Loucy (cell line): ENCODE measurements around the gene PAQR4.

Experiments used
- H2AFZ ChIP-seq: fragments of 200-600 bp; sonication (generic); 2 replicates; pipeline ENCODE4 v1.6.0; 2016; ENCODE audit warnings: antibody characterized with exemption, mild to moderate bottlenecking, low read length, moderate library complexity
- H3F3A ChIP-seq: fragments of 200-600 bp; 2 replicates; pipeline ENCODE4 v1.6.0; 2016; ENCODE audit warnings: antibody characterized with exemption, low read depth, mild to moderate bottlenecking
- H3K27me3 ChIP-seq: fragments of 200-600 bp; sonication (generic); 2 replicates; pipeline ENCODE4 v1.6.1; 2014; ENCODE audit warnings: low read length, mild to moderate bottlenecking; ENCODE audit not compliant: insufficient read depth, poor library complexity, severe bottlenecking
- H3K36me3 ChIP-seq: fragments of 200-600 bp; sonication (generic); 2 replicates; pipeline ENCODE4 v1.6.1; 2016; ENCODE audit warnings: low read length; ENCODE audit not compliant: insufficient read depth
- H3K4me1 ChIP-seq: fragments of 200-600 bp; sonication (generic); 2 replicates; pipeline ENCODE4 v1.5.1; 2014; ENCODE audit warnings: low read length, mild to moderate bottlenecking; ENCODE audit not compliant: insufficient read depth, poor library complexity, severe bottlenecking
- H3K4me2 ChIP-seq: fragments of 200-600 bp; sonication (generic); 2 replicates; pipeline ENCODE4 v1.6.0; 2014; ENCODE audit warnings: antibody characterized with exemption, low read length, low read depth, mild to moderate bottlenecking; ENCODE audit not compliant: poor library complexity, severe bottlenecking
- H3K4me3 ChIP-seq: fragments of 200-600 bp; sonication (generic); 2 replicates; pipeline ENCODE4 v1.5.1; 2014; ENCODE audit warnings: low read length, mild to moderate bottlenecking, mixed read lengths; ENCODE audit not compliant: poor library complexity, severe bottlenecking
- H3K79me2 ChIP-seq: fragments of 200-600 bp; sonication (generic); 2 replicates; pipeline ENCODE4 v1.6.1; 2014; ENCODE audit warnings: low read length; ENCODE audit not compliant: insufficient read depth
- H3K9ac ChIP-seq: fragments of 200-600 bp; sonication (generic); 2 replicates; pipeline ENCODE4 v1.6.0; 2014; ENCODE audit warnings: mild to moderate bottlenecking, low read depth, low read length, moderate library complexity; ENCODE audit not compliant: poor library complexity, severe bottlenecking
- H3K9me2 ChIP-seq: fragments of 200-600 bp; sonication (generic); replicated peaks from 2 replicates; pipeline ENCODE4 v1.6.1; 2016; ENCODE audit warnings: low read depth, low read length, mixed read lengths
- H3K9me3 ChIP-seq: fragments of 200-600 bp; sonication (generic); 2 replicates; pipeline ENCODE4 v1.6.1; 2014; ENCODE audit warnings: mild to moderate bottlenecking, antibody characterized with exemption, low read length, low read depth; ENCODE audit not compliant: insufficient read depth
- H4K20me1 ChIP-seq: fragments of 200-600 bp; sonication (generic); 2 replicates; pipeline ENCODE4 v1.6.0; 2014; ENCODE audit warnings: antibody characterized with exemption, low read length, mild to moderate bottlenecking; ENCODE audit not compliant: insufficient read depth, poor library complexity, severe bottlenecking
- CTCF ChIP-seq: fragments of 200-600 bp; sonication (generic); conservative IDR thresholded peaks from 2 replicates; pipeline ENCODE4 v1.5.1; 2014; ENCODE audit warnings: mild to moderate bottlenecking, antibody characterized with exemption, low read length
- EZH2phosphoT487 ChIP-seq: fragments of 200-600 bp; IDR thresholded peaks from 2 replicates; pipeline ENCODE4 v1.6.1; 2018; ENCODE audit warnings: antibody characterized with exemption, mild to moderate bottlenecking, moderate library complexity, borderline replicate concordance

Gene PAQR4

GRCh38 chr16:3012246-3012645, 43.1 kb downstream of the PAQR4 start:
- Histone ChIP-seq H3K79me2 (no peaks in the 10 kb centered on the region), H3K4me1 (peaks cover 15% of the 10 kb centered on the region), H3K4me3 (no peak overlapping the region), H3K27me3 (no peaks in the 10 kb centered on the region), H3K4me2 (no peak overlapping the region), H3F3A (no peaks in the 10 kb centered on the region; the same call in 1 of the 2 replicates), H3K9me3 (no peaks in the 10 kb centered on the region), H2AFZ (no peak overlapping the region), H3K9me2 (no peaks in the 10 kb centered on the region), H3K9ac (no peak overlapping the region), H4K20me1 (no peaks in the 10 kb centered on the region), H3K36me3 (no peaks in the 10 kb centered on the region)
- no peak for TF ChIP-seq EZH2phosphoT487
- TF ChIP-seq CTCF = no peak

DNA sequence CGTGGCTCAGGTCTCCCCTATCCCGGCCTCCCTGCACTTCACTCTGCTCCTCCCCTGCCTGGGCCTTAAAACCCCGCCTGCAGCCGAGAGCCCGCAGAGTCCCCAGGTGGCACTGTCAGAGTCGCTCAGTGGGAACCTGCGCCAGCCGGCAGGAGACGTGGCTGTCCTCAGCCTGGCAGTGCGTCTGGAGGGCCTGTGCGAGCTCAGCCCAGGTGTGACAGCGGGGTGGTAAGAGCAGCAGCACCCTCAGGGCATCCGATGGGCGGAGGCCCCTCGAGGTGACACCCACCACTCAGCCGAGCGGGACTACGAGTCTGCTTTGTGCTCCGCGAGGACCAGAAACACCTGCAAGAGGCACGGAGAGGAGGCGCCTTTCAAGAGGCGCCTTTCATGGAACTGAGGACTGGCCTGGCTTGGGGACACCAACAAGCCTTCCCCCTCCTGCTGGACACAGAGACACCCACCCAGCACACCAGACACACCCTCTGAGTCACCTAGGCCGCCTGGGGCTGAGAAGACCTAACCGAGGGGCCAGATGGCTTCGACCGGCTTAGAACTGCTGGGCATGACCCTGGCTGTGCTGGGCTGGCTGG, 43.8 kb downstream of the PAQR4 start, which contains the start of gene CLDN9:
Gene CLDN9, plus strand, starts transcription at position 96 of the 593 bp plus-strand sequence. Its CDS starts 440 bp downstream, at position 536.
- no peak within 1 kb of the TSS for H3K9ac ChIP-seq
- no peaks in the 10 kb centered on the region for H3K27me3 ChIP-seq
- no peaks in the 10 kb centered on the region for H3K9me3 ChIP-seq
- no peaks in the 10 kb centered on the region for H3F3A ChIP-seq
- no peaks in the 10 kb centered on the region for H3K9me2 ChIP-seq
- no peak for TF ChIP-seq EZH2phosphoT487
- no peak for TF ChIP-seq CTCF
- no peak within 1 kb of the TSS for H2AFZ ChIP-seq
- no peaks in the 10 kb centered on the region for H3K36me3 ChIP-seq
- H3K4me3 ChIP-seq = no peak within 1 kb of the TSS
- H3K4me2 ChIP-seq = no peak within 1 kb of the TSS
- no peaks in the 10 kb centered on the region for H4K20me1 ChIP-seq
- H3K4me1 ChIP-seq = peaks cover 9% of the 10 kb centered on the region
- no peaks in the 10 kb centered on the region for H3K79me2 ChIP-seq

DNA sequence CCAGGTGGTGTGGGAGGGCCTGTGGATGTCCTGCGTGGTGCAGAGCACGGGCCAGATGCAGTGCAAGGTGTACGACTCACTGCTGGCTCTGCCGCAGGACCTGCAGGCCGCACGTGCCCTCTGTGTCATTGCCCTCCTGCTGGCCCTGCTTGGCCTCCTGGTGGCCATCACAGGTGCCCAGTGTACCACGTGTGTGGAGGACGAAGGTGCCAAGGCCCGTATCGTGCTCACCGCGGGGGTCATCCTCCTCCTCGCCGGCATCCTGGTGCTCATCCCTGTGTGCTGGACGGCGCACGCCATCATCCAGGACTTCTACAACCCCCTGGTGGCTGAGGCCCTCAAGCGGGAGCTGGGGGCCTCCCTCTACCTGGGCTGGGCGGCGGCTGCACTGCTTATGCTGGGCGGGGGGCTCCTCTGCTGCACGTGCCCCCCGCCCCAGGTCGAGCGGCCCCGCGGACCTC, 44.4 kb downstream of the PAQR4 start:
- Histone ChIP-seq H2AFZ (no peak overlapping the region), H4K20me1 (no peaks in the 10 kb centered on the region), H3K79me2 (no peaks in the 10 kb centered on the region), H3K9me3 (no peaks in the 10 kb centered on the region), H3K4me3 (no peak overlapping the region), H3K4me1 (peaks cover 4% of the 10 kb centered on the region), H3K9me2 (no peaks in the 10 kb centered on the region), H3F3A (no peaks in the 10 kb centered on the region), H3K4me2 (no peak overlapping the region), H3K27me3 (no peaks in the 10 kb centered on the region), H3K9ac (no peak overlapping the region), H3K36me3 (no peaks in the 10 kb centered on the region)
- TF ChIP-seq EZH2phosphoT487 (no peak), CTCF (no peak)
